Measurements from ENCODE around the gene LY6G5C.

LY6G5C gene

GRCh38 chr6:31680226-31681134 lies at the start of gene LY6G5C:
LY6G5C (minus strand) TSS chr6:31681067; CDS start chr6:31680373, 694 bp downstream.
- DNase-seq (ENCODE audit: low spot score) = peak; percentile 83

- peak; percentile 96 for DNase-seq (ENCODE audit: low spot score)
Observed at GRCh38 chr6:31729979-31730630, 49.2 kb upstream of the LY6G5C start.

- peak; percentile 94 for DNase-seq (ENCODE audit: low spot score)
Observed at GRCh38 chr6:31729515-31729978, 48.7 kb upstream of the LY6G5C start.

- DNase-seq (ENCODE audit: low spot score) = no peak
Observed at GRCh38 chr6:31728767-31729514, 48.1 kb upstream of the LY6G5C start, which contains the start of gene DDAH2. DDAH2 (minus strand) TSS chr6:31729299; CDS start chr6:31729161, 138 bp downstream.

- no peak for DNase-seq (ENCODE audit: low spot score)
Observed at GRCh38 chr6:31727717-31728671, 47.1 kb upstream of the LY6G5C start.

GRCh38 chr6:31727034-31727716 lies 46.3 kb upstream of the LY6G5C start:
- no peak for DNase-seq (ENCODE audit: low spot score)

- no peak for DNase-seq (ENCODE audit: low spot score)
Observed at GRCh38 chr6:31725502-31726350, 44.9 kb upstream of the LY6G5C start.

- DNase-seq (ENCODE audit: low spot score) = no peak
Observed at GRCh38 chr6:31723980-31724691, 43.3 kb upstream of the LY6G5C start.

GRCh38 chr6:31723245-31723979 lies 42.5 kb upstream of the LY6G5C start, which contains the start of gene MPIG6B:
MPIG6B (plus strand) TSS chr6:31723373; CDS start chr6:31723384, 11 bp downstream.
- no peak for DNase-seq (ENCODE audit: low spot score)

GRCh38 chr6:31722173-31722572 lies 41.3 kb upstream of the LY6G5C start:
- DNase-seq (ENCODE audit: low spot score) = no peak

GRCh38 chr6:31721351-31722020 lies 40.6 kb upstream of the LY6G5C start, which contains the start of gene LY6G6C:
LY6G6C (minus strand) TSS chr6:31721746; CDS start chr6:31721679, 67 bp downstream.
- DNase-seq (ENCODE audit: low spot score) = no peak

- DNase-seq (ENCODE audit: low spot score) = no peak
Observed at GRCh38 chr6:31720196-31720770, 39.4 kb upstream of the LY6G5C start.

GRCh38 chr6:31719001-31719400 lies 38.1 kb upstream of the LY6G5C start:
- DNase-seq (ENCODE audit: low spot score) = no peak

- DNase-seq (ENCODE audit: low spot score) = no peak
Observed at GRCh38 chr6:31718265-31718664, 37.4 kb upstream of the LY6G5C start.

GRCh38 chr6:31717499-31718222 lies 36.8 kb upstream of the LY6G5C start:
- DNase-seq (ENCODE audit: low spot score) = no peak

Measured in ecto neural progenitor cell (in vitro differentiated cells).